GM21825 (cell line): ENCODE results near the gene CCNY.

ENCODE experiments used
- ATAC-seq: cut with Tn5 transposase; IDR thresholded peaks from one replicate; pipeline ENCODE4 v1.9.1; 2021; ENCODE audit warnings: mild to moderate bottlenecking, moderate library complexity; ENCODE audit not compliant: unreplicated experiment

Gene CCNY

GRCh38 chr10:35423505-35424306 is 87.4 kb downstream of the CCNY start:
- ATAC-seq, result no peak

GRCh38 chr10:35424680-35425285 is 88.5 kb downstream of the CCNY start:
- no peak for ATAC-seq

DNA sequence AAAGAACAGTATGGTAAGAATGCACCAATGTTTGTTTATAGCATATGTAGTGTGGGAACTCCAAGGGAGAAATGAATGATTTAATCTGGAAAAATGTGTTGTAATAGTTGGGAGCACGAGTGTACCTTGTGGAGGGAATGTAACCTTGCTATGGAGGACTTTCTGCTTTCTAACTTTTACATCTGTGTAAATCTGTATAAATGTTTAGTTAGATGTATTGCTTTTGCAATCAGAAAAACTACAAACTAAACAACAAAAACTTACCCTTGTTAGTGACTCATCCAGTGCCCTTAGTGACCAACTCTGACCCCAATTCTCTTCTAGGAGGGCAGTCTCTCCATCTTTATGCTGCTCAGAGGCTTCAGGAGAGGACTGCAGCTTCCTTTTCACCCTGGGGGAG is 89.3 kb downstream of the CCNY start:
- no peak for ATAC-seq

GRCh38 chr10:35426657-35427056 is 90.3 kb downstream of the CCNY start:
- no peak for ATAC-seq

DNA sequence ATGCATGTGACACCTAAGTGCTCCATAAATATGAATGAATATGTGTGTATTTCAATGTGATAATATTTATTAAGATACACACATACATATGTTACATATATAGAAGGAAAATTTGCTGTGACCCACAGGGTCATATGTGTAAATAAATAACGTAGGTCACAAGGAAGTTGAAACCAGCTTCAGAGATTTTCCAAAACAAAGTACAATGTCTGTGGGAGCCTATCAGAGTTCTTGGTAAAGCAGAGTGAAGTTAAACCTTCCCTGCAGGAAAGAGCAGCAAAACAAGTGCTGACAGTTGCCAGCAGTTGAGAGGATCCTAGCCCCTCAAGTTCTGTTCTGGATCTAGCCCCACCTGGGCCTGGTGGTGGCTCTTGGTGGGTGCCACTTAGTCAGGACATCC is 91.2 kb downstream of the CCNY start:
- no peak for ATAC-seq

GRCh38 chr10:35428521-35428920 is 92.2 kb downstream of the CCNY start:
- ATAC-seq, result no peak

DNA sequence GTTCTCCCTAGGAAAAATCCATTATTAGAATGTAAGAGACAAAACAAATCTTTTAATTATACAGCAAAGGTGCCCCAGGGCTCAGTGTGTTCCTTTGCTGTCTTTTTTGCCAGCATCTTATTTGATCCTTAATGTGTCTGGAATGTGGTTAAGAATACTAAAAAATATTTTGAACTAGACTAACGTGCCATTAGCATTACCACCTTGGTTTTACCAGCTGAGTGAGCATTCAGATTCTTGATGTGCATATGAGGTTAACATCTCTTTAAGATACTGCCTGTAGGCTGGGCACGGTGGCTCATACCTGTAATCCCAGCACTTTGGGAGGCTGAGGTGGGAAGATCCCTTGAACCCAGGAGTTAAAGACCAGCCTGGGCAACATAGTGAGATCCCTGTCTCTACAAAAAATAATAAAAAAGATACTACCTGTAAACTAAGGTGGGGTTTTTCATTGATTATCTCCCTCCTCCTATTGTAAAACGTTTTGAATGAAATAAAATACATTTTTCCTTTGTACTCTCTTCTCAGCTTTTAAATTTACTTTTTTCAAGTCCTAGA is 96.6 kb downstream of the CCNY start:
- ATAC-seq, result no peak

GRCh38 chr10:35433851-35434426 is 97.6 kb downstream of the CCNY start:
- no peak for ATAC-seq

DNA sequence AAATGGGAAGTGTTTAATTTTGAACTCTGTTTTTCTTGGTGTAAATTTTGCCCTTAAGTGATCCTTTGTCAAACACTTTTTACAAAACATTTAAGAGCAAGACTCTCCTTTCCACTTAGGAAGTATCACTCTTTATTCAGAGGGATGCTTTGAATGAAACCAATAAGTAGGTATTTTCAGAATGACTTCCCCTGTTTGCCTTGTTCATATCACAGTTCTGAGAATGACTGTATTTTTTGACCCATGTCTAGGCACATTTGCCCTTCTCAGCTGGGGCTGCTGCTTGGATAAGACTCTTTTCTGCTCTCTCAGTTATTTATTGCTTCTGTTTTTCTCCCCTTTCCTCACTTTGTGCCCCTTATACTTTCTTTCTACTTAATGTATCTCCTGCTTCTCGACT is 98.2 kb downstream of the CCNY start:
- ATAC-seq, result no peak

- no peak for ATAC-seq
Observed at GRCh38 chr10:35435824-35436223, 99.5 kb downstream of the CCNY start.

- no peak for ATAC-seq
Observed at GRCh38 chr10:35437829-35438228, 101.5 kb downstream of the CCNY start.

DNA sequence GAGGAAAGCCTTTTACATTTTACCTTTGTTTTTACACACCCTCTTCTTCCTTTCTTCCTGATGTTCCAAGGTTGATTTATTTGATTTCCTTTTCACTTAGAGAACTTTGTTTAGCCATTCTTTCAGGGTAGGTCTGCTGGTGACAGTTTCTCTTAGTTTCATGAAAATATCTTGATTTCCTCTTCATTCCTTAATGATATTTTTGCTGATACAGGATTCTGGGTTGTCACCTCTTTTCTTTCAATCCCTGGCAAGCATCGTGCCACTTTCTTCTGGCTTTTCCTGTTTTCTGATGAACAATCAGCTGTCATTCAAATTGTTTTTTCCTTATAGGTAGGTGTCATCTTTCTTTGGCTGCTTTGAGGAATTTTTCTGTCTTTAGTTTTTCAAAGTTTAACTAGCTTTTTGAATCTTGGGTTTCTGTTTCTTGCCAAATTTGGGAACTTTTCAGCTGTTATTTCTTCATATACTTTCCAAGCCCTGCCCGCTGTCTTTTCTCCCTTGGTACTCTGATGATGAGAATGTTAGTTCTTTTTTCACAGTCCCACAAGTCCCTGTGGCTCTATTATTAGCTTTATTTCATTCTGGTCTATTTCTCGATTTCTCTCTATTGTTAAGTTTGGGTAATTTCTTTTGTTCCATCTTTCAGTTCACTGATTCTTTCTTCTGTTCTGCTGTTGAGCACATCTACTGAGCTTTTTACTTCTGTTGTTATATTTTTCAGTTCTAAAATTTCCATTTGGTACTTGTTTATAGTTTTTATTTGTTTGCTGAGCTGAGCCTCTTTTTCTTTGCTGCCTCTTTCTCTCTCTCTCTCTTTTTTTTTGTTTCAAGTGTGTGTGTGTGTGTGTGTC is 102.6 kb downstream of the CCNY start:
- ATAC-seq, result no peak

- ATAC-seq, result no peak
Observed at GRCh38 chr10:35440016-35440415, 103.7 kb downstream of the CCNY start.

- ATAC-seq, result no peak
Observed at GRCh38 chr10:35442028-35442427, 105.7 kb downstream of the CCNY start.

GRCh38 chr10:35442592-35442991 is 106.3 kb downstream of the CCNY start:
- ATAC-seq, result no peak

DNA sequence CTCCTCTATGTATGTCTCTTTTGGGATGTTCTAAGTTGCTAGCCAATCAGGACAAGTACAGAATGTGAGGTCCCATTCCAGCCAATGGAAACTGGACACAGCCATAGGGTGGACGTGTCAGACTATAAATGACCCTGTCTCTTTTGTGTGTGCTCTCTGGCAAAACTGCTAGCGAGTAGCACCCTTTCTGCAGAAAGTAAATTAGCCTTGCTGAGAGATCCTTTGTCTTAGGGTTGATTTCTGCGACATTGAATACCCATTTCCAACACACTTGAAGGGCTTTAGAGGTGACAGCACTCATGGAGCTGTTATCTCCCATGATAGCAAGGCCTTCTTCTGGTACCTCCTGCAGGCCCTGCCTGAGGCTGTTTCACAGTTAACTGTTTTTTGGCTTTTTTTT is 107.5 kb downstream of the CCNY start:
- ATAC-seq, result no peak

GRCh38 chr10:35445150-35445884 is 109.0 kb downstream of the CCNY start:
- no peak for ATAC-seq

- ATAC-seq, result no peak
Observed at GRCh38 chr10:35446439-35446838, 110.1 kb downstream of the CCNY start.

DNA sequence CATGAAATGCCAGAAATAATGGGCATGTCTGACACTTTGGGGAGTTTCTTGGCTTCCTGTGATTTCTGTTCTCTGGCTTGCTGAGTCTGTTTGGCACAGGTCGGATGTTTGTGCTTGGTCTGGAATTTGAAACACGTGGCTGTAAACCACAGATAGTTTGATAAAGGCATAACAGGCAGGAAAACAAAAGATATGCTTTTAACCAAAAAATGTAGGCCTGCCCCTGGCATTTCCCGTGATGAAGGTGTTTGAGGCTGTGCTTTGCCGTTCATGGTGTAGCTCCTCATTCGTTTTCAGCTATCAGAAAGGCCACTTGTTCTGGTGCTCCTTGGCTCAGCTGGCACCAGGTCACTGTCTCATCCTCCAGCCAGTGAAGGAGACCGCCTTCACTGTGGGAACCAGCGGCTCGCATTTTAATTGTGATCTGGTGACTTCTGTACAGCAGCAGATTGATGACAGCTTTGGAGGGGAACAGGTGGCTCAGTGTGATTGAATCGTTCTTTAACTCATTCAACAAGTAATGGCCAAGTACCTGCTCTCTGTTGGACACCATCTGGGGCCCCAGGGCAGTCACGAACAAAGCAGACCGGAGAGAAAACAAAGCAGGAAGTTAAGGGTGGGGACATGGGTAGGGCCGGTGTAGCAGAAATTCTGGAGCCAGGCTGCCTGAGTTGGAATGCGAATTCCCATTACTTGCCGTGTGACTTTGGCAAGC is 111.5 kb downstream of the CCNY start:
- ATAC-seq, result no peak
